Measurements from ENCODE around the gene HNF1A. TPM values are rescaled to one million over a fixed set of nuclear protein-coding genes. Genes with fewer than 3 reads are reported as not detected.
A peak's percentile ranks its signal among the peaks of the same experiment; 100 is the strongest.

The HNF1A gene
- polyA plus RNA-seq, 1 donor from 2014 or later = not detected

DNA sequence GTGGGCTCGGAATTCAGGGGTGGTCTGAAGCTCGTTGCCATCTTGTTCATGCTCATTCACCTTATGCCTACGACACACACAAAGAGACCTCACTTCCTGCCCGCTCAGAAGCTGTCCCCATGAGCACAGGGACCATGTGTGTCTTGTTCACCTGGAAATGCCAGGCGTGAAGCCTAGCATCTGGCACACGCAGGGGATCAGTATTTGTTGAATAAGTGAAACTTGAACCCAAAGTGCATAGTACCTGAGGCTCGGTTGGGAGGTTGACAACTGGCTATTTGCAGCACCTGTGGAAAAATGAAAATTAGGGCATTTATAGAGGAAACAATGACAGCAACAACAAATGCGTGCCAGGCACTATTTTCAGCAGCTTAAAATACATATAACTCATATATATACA lies 32.5 kb downstream of the HNF1A start:
- H3K79me2 ChIP-seq (replicated peaks; ENCODE audit: insufficient read depth, low read length) = peaks cover 10% of the 10 kb centered on the region
- H3K9me2 ChIP-seq (ENCODE audit: insufficient read depth, low read length) = no peaks in the 10 kb centered on the region
- H3K27me3 ChIP-seq (ENCODE audit: insufficient read depth, low read depth, low read length) = no peaks in the 10 kb centered on the region
- no peak overlapping the region for H2AFZ ChIP-seq (ENCODE audit: low read depth, low read length)
- peaks cover 7% of the 10 kb centered on the region for H3K36me3 ChIP-seq (ENCODE audit: insufficient read depth, low read length)
- H3K4me2 ChIP-seq (ENCODE audit: low read length) = no peak overlapping the region
- H3F3A ChIP-seq (ENCODE audit: insufficient read depth, low read length, poor library complexity, severe bottlenecking) = no peaks in the 10 kb centered on the region
- TF ChIP-seq EP300 (conservative IDR thresholded peaks at IDR 0.05; ENCODE audit: poor library complexity, severe bottlenecking) = no peak
- no peak for TF ChIP-seq MXI1 (conservative IDR thresholded peaks at IDR 0.05; ENCODE audit: poor library complexity, severe bottlenecking)
- TF ChIP-seq TAF1 (IDR thresholded peaks at IDR 0.05; ENCODE audit: low read depth) = no peak
- no peaks in the 10 kb centered on the region for H4K20me1 ChIP-seq (ENCODE audit: insufficient read depth)
- no peak overlapping the region for H3K27ac ChIP-seq (ENCODE audit: low read length)
- H3K9me3 ChIP-seq (ENCODE audit: low read length) = no peaks in the 10 kb centered on the region
- no peak overlapping the region for H3K9ac ChIP-seq (ENCODE audit: low read length)
- H3K4me3 ChIP-seq (ENCODE audit: low read length) = no peak overlapping the region

DNA sequence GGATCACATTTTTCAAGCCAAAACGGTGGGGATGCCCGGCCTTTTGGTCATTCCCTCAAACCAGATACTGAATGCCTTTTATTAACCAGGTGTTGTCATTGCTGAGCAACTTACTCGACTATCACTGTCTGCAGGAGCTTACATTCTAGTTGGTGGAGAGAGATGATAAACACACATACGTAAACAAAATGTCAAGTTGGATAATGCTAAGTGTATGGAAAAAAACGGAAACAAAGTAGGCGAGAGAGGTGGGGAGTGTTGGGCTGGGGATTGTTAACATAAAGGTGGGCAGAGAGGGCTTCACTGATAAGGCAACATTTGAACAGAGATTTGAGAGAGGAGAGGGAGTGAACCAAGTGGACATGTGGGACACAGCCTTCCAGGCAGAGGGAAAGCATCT lies 33.5 kb downstream of the HNF1A start:
- Histone ChIP-seq H3K9me2 (ENCODE audit: insufficient read depth, low read length) (no peaks in the 10 kb centered on the region), H3K27ac (ENCODE audit: low read length) (no peak overlapping the region), H3K9me3 (ENCODE audit: low read length) (no peaks in the 10 kb centered on the region), H3K36me3 (ENCODE audit: insufficient read depth, low read length) (peaks cover 7% of the 10 kb centered on the region), H3K9ac (ENCODE audit: low read length) (no peak overlapping the region), H3F3A (ENCODE audit: insufficient read depth, low read length, poor library complexity, severe bottlenecking) (no peaks in the 10 kb centered on the region), H3K27me3 (ENCODE audit: insufficient read depth, low read depth, low read length) (no peaks in the 10 kb centered on the region), H3K4me2 (ENCODE audit: low read length) (no peak overlapping the region), H3K79me2 (replicated peaks; ENCODE audit: insufficient read depth, low read length) (peaks cover 10% of the 10 kb centered on the region), H3K4me3 (ENCODE audit: low read length) (no peak overlapping the region), H4K20me1 (ENCODE audit: insufficient read depth) (no peaks in the 10 kb centered on the region), H2AFZ (ENCODE audit: low read depth, low read length) (no peak overlapping the region)
- TF ChIP-seq EP300 (conservative IDR thresholded peaks at IDR 0.05; ENCODE audit: poor library complexity, severe bottlenecking) = no peak

DNA sequence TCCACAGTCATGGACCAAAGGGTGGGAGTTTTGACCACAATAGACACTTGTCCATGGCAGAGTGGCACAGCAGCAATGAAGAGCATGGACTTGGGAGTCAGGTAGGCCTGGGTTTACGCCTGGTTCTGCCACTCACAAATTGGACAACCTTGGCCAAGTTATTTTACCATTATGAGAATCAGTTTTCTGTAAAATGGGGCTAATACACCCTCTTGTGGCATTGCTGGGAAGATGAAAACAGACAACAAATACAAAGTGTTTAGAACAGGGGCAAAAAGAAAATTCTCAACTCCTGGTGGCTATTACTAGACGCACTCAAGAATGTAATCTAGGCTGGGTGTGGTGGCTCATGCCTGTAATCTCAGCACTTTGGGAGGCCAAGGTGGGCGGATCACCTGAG lies 35.4 kb downstream of the HNF1A start:
- no peak overlapping the region for H3K9ac ChIP-seq (ENCODE audit: low read length)
- no peak overlapping the region for H3K4me3 ChIP-seq (ENCODE audit: low read length)
- H4K20me1 ChIP-seq (ENCODE audit: insufficient read depth) = no peaks in the 10 kb centered on the region
- H3F3A ChIP-seq (ENCODE audit: insufficient read depth, low read length, poor library complexity, severe bottlenecking) = no peaks in the 10 kb centered on the region
- H3K79me2 ChIP-seq (replicated peaks; ENCODE audit: insufficient read depth, low read length) = peaks cover 10% of the 10 kb centered on the region
- TF ChIP-seq, protein P1, sequence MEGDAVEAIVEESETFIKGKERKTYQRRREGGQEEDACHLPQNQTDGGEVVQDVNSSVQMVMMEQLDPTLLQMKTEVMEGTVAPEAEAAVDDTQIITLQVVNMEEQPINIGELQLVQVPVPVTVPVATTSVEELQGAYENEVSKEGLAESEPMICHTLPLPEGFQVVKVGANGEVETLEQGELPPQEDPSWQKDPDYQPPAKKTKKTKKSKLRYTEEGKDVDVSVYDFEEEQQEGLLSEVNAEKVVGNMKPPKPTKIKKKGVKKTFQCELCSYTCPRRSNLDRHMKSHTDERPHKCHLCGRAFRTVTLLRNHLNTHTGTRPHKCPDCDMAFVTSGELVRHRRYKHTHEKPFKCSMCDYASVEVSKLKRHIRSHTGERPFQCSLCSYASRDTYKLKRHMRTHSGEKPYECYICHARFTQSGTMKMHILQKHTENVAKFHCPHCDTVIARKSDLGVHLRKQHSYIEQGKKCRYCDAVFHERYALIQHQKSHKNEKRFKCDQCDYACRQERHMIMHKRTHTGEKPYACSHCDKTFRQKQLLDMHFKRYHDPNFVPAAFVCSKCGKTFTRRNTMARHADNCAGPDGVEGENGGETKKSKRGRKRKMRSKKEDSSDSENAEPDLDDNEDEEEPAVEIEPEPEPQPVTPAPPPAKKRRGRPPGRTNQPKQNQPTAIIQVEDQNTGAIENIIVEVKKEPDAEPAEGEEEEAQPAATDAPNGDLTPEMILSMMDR (IDR thresholded peaks at IDR 0.05; ENCODE audit: poor library complexity, severe bottlenecking) = peak; percentile 26
- no peak for TF ChIP-seq TAF1 (IDR thresholded peaks at IDR 0.05; ENCODE audit: low read depth)
- H3K4me2 ChIP-seq (ENCODE audit: low read length) = no peak overlapping the region
- no peaks in the 10 kb centered on the region for H3K9me2 ChIP-seq (ENCODE audit: insufficient read depth, low read length)
- no peak overlapping the region for H2AFZ ChIP-seq (ENCODE audit: low read depth, low read length)
- peaks cover 7% of the 10 kb centered on the region for H3K36me3 ChIP-seq (ENCODE audit: insufficient read depth, low read length)
- no peak overlapping the region for H3K27ac ChIP-seq (ENCODE audit: low read length)
- H3K27me3 ChIP-seq (ENCODE audit: insufficient read depth, low read depth, low read length) = no peaks in the 10 kb centered on the region
- no peaks in the 10 kb centered on the region for H3K9me3 ChIP-seq (ENCODE audit: low read length)

DNA sequence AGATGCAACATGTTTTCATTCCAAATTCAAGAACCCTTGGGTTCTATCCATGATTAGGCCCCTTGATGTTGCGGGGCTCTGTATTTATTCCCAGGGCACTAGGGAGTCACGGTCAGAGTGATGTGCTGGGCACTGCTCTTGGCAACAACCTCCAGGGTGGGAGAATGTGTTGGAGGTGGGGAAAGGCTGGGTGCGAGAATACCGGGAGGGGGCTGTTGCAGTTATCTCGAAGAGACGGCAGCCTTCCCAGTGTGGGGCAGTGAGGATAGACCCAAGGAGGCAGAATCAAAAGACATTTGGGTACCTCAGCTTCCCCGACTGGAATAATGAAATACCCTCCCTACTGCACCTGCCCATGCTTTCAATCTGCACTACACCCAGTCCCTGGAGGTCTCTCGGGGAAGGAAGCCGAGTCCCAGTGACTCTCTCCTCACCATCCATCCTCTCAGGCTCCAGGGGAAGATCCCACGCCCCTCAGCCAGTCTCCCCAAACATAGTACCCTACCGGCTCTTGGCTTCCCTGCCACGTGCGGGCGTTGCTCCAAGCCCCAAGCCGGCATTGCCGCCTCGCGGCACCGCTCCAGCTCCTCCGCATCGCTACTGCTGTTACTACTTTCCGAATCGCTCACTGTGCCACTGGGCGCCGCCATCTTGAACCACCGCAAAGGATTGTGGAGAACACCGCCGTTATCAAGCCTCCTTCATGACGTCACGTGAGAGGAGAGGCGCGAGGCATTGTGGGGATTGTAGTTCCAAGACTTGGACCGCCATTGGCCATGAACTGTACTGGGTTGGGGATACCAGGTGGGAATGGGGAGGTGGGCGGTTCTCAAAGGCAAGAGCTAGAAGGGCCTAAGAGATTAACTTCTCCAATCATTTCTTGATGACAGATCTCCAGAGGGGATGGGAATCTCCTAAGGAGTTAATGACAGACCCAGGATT lies 37.8 kb downstream of the HNF1A start, which contains the start of gene C12orf43:
C12orf43 (minus strand) TSS at position 663 of the 942 bp plus-strand sequence; CDS start at position 650, 13 bp downstream.
- H4K20me1 ChIP-seq (ENCODE audit: insufficient read depth) = no peaks in the 10 kb centered on the region
- no peaks in the 10 kb centered on the region for H3F3A ChIP-seq (ENCODE audit: insufficient read depth, low read length, poor library complexity, severe bottlenecking)
- H2AFZ ChIP-seq (ENCODE audit: low read depth, low read length) = peak within 1 kb of the TSS; percentile 86
- H3K79me2 ChIP-seq (replicated peaks; ENCODE audit: insufficient read depth, low read length) = peaks cover 10% of the 10 kb centered on the region
- peak within 1 kb of the TSS; percentile 83 for H3K4me2 ChIP-seq (ENCODE audit: low read length)
- H3K9me3 ChIP-seq (ENCODE audit: low read length) = no peaks in the 10 kb centered on the region
- peak within 1 kb of the TSS; percentile 75 for H3K27ac ChIP-seq (ENCODE audit: low read length)
- peak within 1 kb of the TSS; percentile 83 for H3K4me3 ChIP-seq (ENCODE audit: low read length)
- H3K9me2 ChIP-seq (ENCODE audit: insufficient read depth, low read length) = no peaks in the 10 kb centered on the region
- H3K36me3 ChIP-seq (ENCODE audit: insufficient read depth, low read length) = no peaks in the 10 kb centered on the region
- no peaks in the 10 kb centered on the region for H3K27me3 ChIP-seq (ENCODE audit: insufficient read depth, low read depth, low read length)
- peak within 1 kb of the TSS; percentile 75 for H3K9ac ChIP-seq (ENCODE audit: low read length)
- peak; percentile 64 for TF ChIP-seq SMC3 (conservative IDR thresholded peaks at IDR 0.05; ENCODE audit: poor library complexity)
- peak; percentile 87 for TF ChIP-seq POLR2AphosphoS5 (IDR thresholded peaks at IDR 0.05)
- TF ChIP-seq, protein P1 (IDR thresholded peaks at IDR 0.05; ENCODE audit: poor library complexity, severe bottlenecking) = peak; percentile 37
- TF ChIP-seq MXI1 (conservative IDR thresholded peaks at IDR 0.05; ENCODE audit: poor library complexity, severe bottlenecking) = peak; percentile 99
- TF ChIP-seq EZH2 (IDR thresholded peaks at IDR 0.05; ENCODE audit: borderline replicate concordance, insufficient read depth, low read length, poor library complexity, severe bottlenecking) = no peak
- TF ChIP-seq TAF1 (IDR thresholded peaks at IDR 0.05; ENCODE audit: low read depth) = peak; percentile 54
- no peak for TF ChIP-seq EP300 (conservative IDR thresholded peaks at IDR 0.05; ENCODE audit: poor library complexity, severe bottlenecking)
- TF ChIP-seq RAD21 (conservative IDR thresholded peaks at IDR 0.05) = peak; percentile 52
